ENCODE measurements around the gene GREB1. TPM values are rescaled to one million over a fixed set of nuclear protein-coding genes. Genes with fewer than 3 reads are reported as not detected.

The GREB1 gene
- total RNA-seq, 1 donor from 2014 or later, result 6.8 TPM

- H3K27ac ChIP-seq (ENCODE audit: low read depth, low read length), result no peak overlapping the region
- H3K27me3 ChIP-seq (ENCODE audit: control insufficient read depth in 3 of 3, insufficient read depth in 3 of 3, low read length in 3 of 3), result no peaks in the 10 kb centered on the region
These were observed 9.7 kb downstream of the GREB1 start for GRCh38 chr2:11543337-11544216.

GRCh38 chr2:11546072-11546471 is 12.2 kb downstream of the GREB1 start:
- no peak overlapping the region for H3K27ac ChIP-seq (ENCODE audit: low read depth, low read length)
- H3K9ac ChIP-seq (ENCODE audit: low read depth in 1 of 3, low read length in 3 of 3), result no peak overlapping the region
- no peak overlapping the region for H3K4me3 ChIP-seq (ENCODE audit: low read length in 3 of 3)
- H3K27me3 ChIP-seq (ENCODE audit: control insufficient read depth in 3 of 3, insufficient read depth in 3 of 3, low read length in 3 of 3), result no peaks in the 10 kb centered on the region
- H3K9me3 ChIP-seq (ENCODE audit: control insufficient read depth in 3 of 3, low read length in 3 of 3), result no peaks in the 10 kb centered on the region
- peaks cover 0 to 3% (median 0%) of the 10 kb centered on the region in 3 donors for H3K4me1 ChIP-seq (ENCODE audit: control insufficient read depth in 3 of 3, insufficient read depth in 3 of 3, low read length in 3 of 3)
- H3K36me3 ChIP-seq (ENCODE audit: control insufficient read depth in 3 of 3, insufficient read depth in 3 of 3, low read length in 3 of 3), result no peaks in the 10 kb centered on the region

More at GRCh38 chr2:11543337-11544216, 9.7 kb downstream of the GREB1 start:
- no peaks in the 10 kb centered on the region for H3K9me3 ChIP-seq (ENCODE audit: control insufficient read depth in 3 of 3, low read length in 3 of 3)
- H3K4me1 ChIP-seq (ENCODE audit: control insufficient read depth in 3 of 3, insufficient read depth in 3 of 3, low read length in 3 of 3), result peaks cover 16 to 23% (median 18%) of the 10 kb centered on the region in 3 donors
- H3K9ac ChIP-seq (ENCODE audit: low read depth in 1 of 3, low read length in 3 of 3), result no peak overlapping the region
- H3K4me3 ChIP-seq (ENCODE audit: low read length in 3 of 3), result no peak overlapping the region
- no peaks in the 10 kb centered on the region for H3K36me3 ChIP-seq (ENCODE audit: control insufficient read depth in 3 of 3, insufficient read depth in 3 of 3, low read length in 3 of 3)

GRCh38 chr2:11547912-11548497 is 14.2 kb downstream of the GREB1 start:
- Histone ChIP-seq H3K4me3 (ENCODE audit: low read length in 3 of 3) (no peak overlapping the region), H3K9me3 (ENCODE audit: control insufficient read depth in 3 of 3, low read length in 3 of 3) (no peaks in the 10 kb centered on the region), H3K36me3 (ENCODE audit: control insufficient read depth in 3 of 3, insufficient read depth in 3 of 3, low read length in 3 of 3) (no peaks in the 10 kb centered on the region), H3K4me1 (ENCODE audit: control insufficient read depth in 3 of 3, insufficient read depth in 3 of 3, low read length in 3 of 3) (peaks cover 0 to 2% (median 0%) of the 10 kb centered on the region in 3 donors), H3K9ac (ENCODE audit: low read depth in 1 of 3, low read length in 3 of 3) (no peak overlapping the region), H3K27me3 (ENCODE audit: control insufficient read depth in 3 of 3, insufficient read depth in 3 of 3, low read length in 3 of 3) (no peaks in the 10 kb centered on the region), H3K27ac (ENCODE audit: low read depth, low read length) (no peak overlapping the region)

GRCh38 chr2:11550302-11550701 is 16.5 kb downstream of the GREB1 start:
- Histone ChIP-seq H3K27ac (ENCODE audit: low read depth, low read length) (no peak overlapping the region), H3K4me3 (ENCODE audit: low read length in 3 of 3) (no peak overlapping the region), H3K36me3 (ENCODE audit: control insufficient read depth in 3 of 3, insufficient read depth in 3 of 3, low read length in 3 of 3) (no peaks in the 10 kb centered on the region), H3K9ac (ENCODE audit: low read depth in 1 of 3, low read length in 3 of 3) (no peak overlapping the region), H3K4me1 (ENCODE audit: control insufficient read depth in 3 of 3, insufficient read depth in 3 of 3, low read length in 3 of 3) (peaks cover 0 to 2% (median 0%) of the 10 kb centered on the region in 3 donors), H3K9me3 (ENCODE audit: control insufficient read depth in 3 of 3, low read length in 3 of 3) (no peaks in the 10 kb centered on the region), H3K27me3 (ENCODE audit: control insufficient read depth in 3 of 3, insufficient read depth in 3 of 3, low read length in 3 of 3) (no peaks in the 10 kb centered on the region)

GRCh38 chr2:11550901-11551568 is 17.2 kb downstream of the GREB1 start:
- no peaks in the 10 kb centered on the region for H3K36me3 ChIP-seq (ENCODE audit: control insufficient read depth in 3 of 3, insufficient read depth in 3 of 3, low read length in 3 of 3)
- H3K9me3 ChIP-seq (ENCODE audit: control insufficient read depth in 3 of 3, low read length in 3 of 3), result no peaks in the 10 kb centered on the region
- no peaks in the 10 kb centered on the region for H3K27me3 ChIP-seq (ENCODE audit: control insufficient read depth in 3 of 3, insufficient read depth in 3 of 3, low read length in 3 of 3)
- H3K4me3 ChIP-seq (ENCODE audit: low read length in 3 of 3), result no peak overlapping the region
- H3K9ac ChIP-seq (ENCODE audit: low read depth in 1 of 3, low read length in 3 of 3), result no peak overlapping the region
- no peak overlapping the region for H3K27ac ChIP-seq (ENCODE audit: low read depth, low read length)
- peaks cover 0 to 2% (median 0%) of the 10 kb centered on the region in 3 donors for H3K4me1 ChIP-seq (ENCODE audit: control insufficient read depth in 3 of 3, insufficient read depth in 3 of 3, low read length in 3 of 3)

- peaks cover 0 to 2% (median 0%) of the 10 kb centered on the region in 3 donors for H3K4me1 ChIP-seq (ENCODE audit: control insufficient read depth in 3 of 3, insufficient read depth in 3 of 3, low read length in 3 of 3)
- no peak overlapping the region for H3K9ac ChIP-seq (ENCODE audit: low read depth in 1 of 3, low read length in 3 of 3)
- H3K9me3 ChIP-seq (ENCODE audit: control insufficient read depth in 3 of 3, low read length in 3 of 3), result no peaks in the 10 kb centered on the region
- H3K27ac ChIP-seq (ENCODE audit: low read depth, low read length), result no peak overlapping the region
- no peak overlapping the region for H3K4me3 ChIP-seq (ENCODE audit: low read length in 3 of 3)
- no peaks in the 10 kb centered on the region for H3K36me3 ChIP-seq (ENCODE audit: control insufficient read depth in 3 of 3, insufficient read depth in 3 of 3, low read length in 3 of 3)
- H3K27me3 ChIP-seq (ENCODE audit: control insufficient read depth in 3 of 3, insufficient read depth in 3 of 3, low read length in 3 of 3), result no peaks in the 10 kb centered on the region
These were observed 17.9 kb downstream of the GREB1 start for GRCh38 chr2:11551569-11552259.

GRCh38 chr2:11552260-11552638 is 18.4 kb downstream of the GREB1 start:
- Histone ChIP-seq H3K9ac (ENCODE audit: low read depth in 1 of 3, low read length in 3 of 3) (no peak overlapping the region), H3K4me1 (ENCODE audit: control insufficient read depth in 3 of 3, insufficient read depth in 3 of 3, low read length in 3 of 3) (no peaks in the 10 kb centered on the region), H3K36me3 (ENCODE audit: control insufficient read depth in 3 of 3, insufficient read depth in 3 of 3, low read length in 3 of 3) (no peaks in the 10 kb centered on the region), H3K4me3 (ENCODE audit: low read length in 3 of 3) (no peak overlapping the region), H3K9me3 (ENCODE audit: control insufficient read depth in 3 of 3, low read length in 3 of 3) (no peaks in the 10 kb centered on the region), H3K27ac (ENCODE audit: low read depth, low read length) (no peak overlapping the region), H3K27me3 (ENCODE audit: control insufficient read depth in 3 of 3, insufficient read depth in 3 of 3, low read length in 3 of 3) (no peaks in the 10 kb centered on the region)

GRCh38 chr2:11553661-11554398 is 20.0 kb downstream of the GREB1 start:
- H3K36me3 ChIP-seq (ENCODE audit: control insufficient read depth in 3 of 3, insufficient read depth in 3 of 3, low read length in 3 of 3), result no peaks in the 10 kb centered on the region
- H3K27ac ChIP-seq (ENCODE audit: low read depth, low read length), result no peak overlapping the region
- no peak overlapping the region for H3K4me3 ChIP-seq (ENCODE audit: low read length in 3 of 3)
- no peaks in the 10 kb centered on the region for H3K27me3 ChIP-seq (ENCODE audit: control insufficient read depth in 3 of 3, insufficient read depth in 3 of 3, low read length in 3 of 3)
- H3K9ac ChIP-seq (ENCODE audit: low read depth in 1 of 3, low read length in 3 of 3), result no peak overlapping the region
- H3K4me1 ChIP-seq (ENCODE audit: control insufficient read depth in 3 of 3, insufficient read depth in 3 of 3, low read length in 3 of 3), result peaks cover 6 to 9% (median 6%) of the 10 kb centered on the region in 3 donors
- H3K9me3 ChIP-seq (ENCODE audit: control insufficient read depth in 3 of 3, low read length in 3 of 3), result no peaks in the 10 kb centered on the region

GRCh38 chr2:11554399-11554716 is 20.5 kb downstream of the GREB1 start:
- no peak overlapping the region for H3K9ac ChIP-seq (ENCODE audit: low read depth in 1 of 3, low read length in 3 of 3)
- H3K27ac ChIP-seq (ENCODE audit: low read depth, low read length), result no peak overlapping the region
- H3K27me3 ChIP-seq (ENCODE audit: control insufficient read depth in 3 of 3, insufficient read depth in 3 of 3, low read length in 3 of 3), result no peaks in the 10 kb centered on the region
- H3K4me3 ChIP-seq (ENCODE audit: low read length in 3 of 3), result no peak overlapping the region
- H3K36me3 ChIP-seq (ENCODE audit: control insufficient read depth in 3 of 3, insufficient read depth in 3 of 3, low read length in 3 of 3), result no peaks in the 10 kb centered on the region
- H3K4me1 ChIP-seq (ENCODE audit: control insufficient read depth in 3 of 3, insufficient read depth in 3 of 3, low read length in 3 of 3), result peaks cover 6 to 9% (median 6%) of the 10 kb centered on the region in 3 donors
- no peaks in the 10 kb centered on the region for H3K9me3 ChIP-seq (ENCODE audit: control insufficient read depth in 3 of 3, low read length in 3 of 3)
